Natural killer cell (primary cell): ENCODE results near the gene TMPRSS11D. TPM values are rescaled to one million over a fixed set of nuclear protein-coding genes. Genes with fewer than 3 reads are reported as not detected.

ENCODE experiments used
- ATAC-seq, 3 donors: fragments of 150-1000 bp in 2 of 3; fragments of 200-7000 bp in 1 of 3; cut with Tn5 transposase; 1 replicate in 1 of 3; 2 replicates in 2 of 3; pipeline ENCODE4 v1.10.0; 2021; ENCODE audit warnings: mild to moderate bottlenecking in 2 of 3, moderate library complexity in 2 of 3
- DNase-seq, 2 donors: peaks; one replicate each; pipeline versions ENCODE4 v3.0.0 to v3.0.0-alpha.2; 2013 to 2021; ENCODE audit warnings: mixed read lengths in 1 of 2
- H3K27ac ChIP-seq: one replicate; pipeline ENCODE4 v1.5.1; 2013; ENCODE audit warnings: mild to moderate bottlenecking, low read length
- H3K27me3 ChIP-seq: one replicate; pipeline ENCODE4 v1.6.1; 2013; ENCODE audit warnings: low read length; ENCODE audit not compliant: control insufficient read depth, insufficient read depth
- H3K36me3 ChIP-seq: one replicate; pipeline ENCODE4 v1.6.1; 2013; ENCODE audit warnings: low read length; ENCODE audit not compliant: control insufficient read depth, insufficient read depth
- H3K4me1 ChIP-seq: one replicate; pipeline ENCODE4 v1.6.1; 2013; ENCODE audit warnings: low read length; ENCODE audit not compliant: control insufficient read depth, insufficient read depth
- H3K4me3 ChIP-seq: one replicate; pipeline ENCODE4 v1.5.1; 2013; ENCODE audit warnings: low read length
- H3K9me3 ChIP-seq: one replicate; pipeline ENCODE4 v1.6.1; 2013; ENCODE audit warnings: low read length; ENCODE audit not compliant: control insufficient read depth, insufficient read depth
- H3K27ac Mint-ChIP-seq, 2 donors: one replicate each; pipeline ENCODE4 v1.8.0; 2022; ENCODE audit warnings: mild to moderate bottlenecking in 2 of 2, mixed read lengths in 2 of 2, moderate library complexity in 1 of 2
- H3K27me3 Mint-ChIP-seq, 2 donors: one replicate each; pipeline ENCODE4 v1.8.0; 2022; ENCODE audit warnings: low read depth in 2 of 2, mixed read lengths in 2 of 2
- H3K36me3 Mint-ChIP-seq: one replicate; pipeline ENCODE4 v1.8.0; 2022; ENCODE audit warnings: mixed read lengths
- H3K4me1 Mint-ChIP-seq, 2 donors: one replicate each; pipeline ENCODE4 v1.8.0; 2022; ENCODE audit warnings: mixed read lengths in 2 of 2
- H3K4me3 Mint-ChIP-seq: one replicate; pipeline ENCODE4 v1.8.0; 2022; ENCODE audit warnings: mild to moderate bottlenecking, moderate library complexity, mixed read lengths
- H3K9me3 Mint-ChIP-seq, 2 donors: one replicate each; pipeline ENCODE4 v1.8.0; 2022; ENCODE audit warnings: mixed read lengths in 2 of 2
- CTCF ChIP-seq: fragments of 200-600 bp; IDR thresholded peaks from one replicate; pipeline ENCODE4 v1.8.0; 2022; ENCODE audit warnings: antibody characterized with exemption
- WGBS: methylation state at CpG from one replicate; pipeline ENCODE4 v1.1.7; 2013; ENCODE audit warnings: missing lambda C conversion rate; ENCODE audit not compliant: insufficient coverage; 5-methylcytosine and 5-hydroxymethylcytosine counted together
- intact Hi-C: fragments of 100-400 bp; cut with micrococcal nuclease; formaldehyde crosslinking; loops from one replicate; pipeline ENCODE4 v1.14.2; 2022
- total RNA-seq, 4 donors: library from RNA; stranded (reverse); fragments of 120-200 nt in 1 of 4; gene quantifications; one replicate each; pipeline versions ENCODE4 v1.2.3 to v1.2.4, GENCODE V29; 2013 to 2022

TMPRSS11D gene
- total RNA-seq, 3 donors from 2014 or later (not counting 1 experiment from before 2014, with no cell fraction given), result not detected

- no peak overlapping the region for H3K27ac Mint-ChIP-seq
- ATAC-seq (no peak), DNase-seq (no peak)
- no peaks in the 10 kb centered on the region for H3K9me3 ChIP-seq
- no peak overlapping the region for H3K4me3 ChIP-seq
- no peak overlapping the region for H3K27ac ChIP-seq
- H3K4me3 Mint-ChIP-seq, result no peak overlapping the region
- H3K27me3 Mint-ChIP-seq, result peaks cover 18 to 20% of the 10 kb centered on the region in 2 donors
- H3K9me3 Mint-ChIP-seq, result peaks cover 0 to 2% of the 10 kb centered on the region in 2 donors
- no peaks in the 10 kb centered on the region for H3K4me1 Mint-ChIP-seq
- TF ChIP-seq CTCF, result no peak
- H3K36me3 ChIP-seq, result no peaks in the 10 kb centered on the region
- no peaks in the 10 kb centered on the region for H3K27me3 ChIP-seq
- intact Hi-C loops, result no loop called here
- no peaks in the 10 kb centered on the region for H3K4me1 ChIP-seq
- H3K36me3 Mint-ChIP-seq, result no peaks in the 10 kb centered on the region
- 92% methylated on average over 5 of the region's 6 CpGs for WGBS
Observed at GRCh38 chr4:67861513-67861912, 22.3 kb downstream of the TMPRSS11D start.

- 82% methylated on average over 2 of the region's 2 CpGs for WGBS
- Histone ChIP-seq H3K36me3 (no peaks in the 10 kb centered on the region), H3K4me1 (no peaks in the 10 kb centered on the region), H3K9me3 (no peaks in the 10 kb centered on the region), H3K4me3 (no peak overlapping the region), H3K27ac (no peak overlapping the region), H3K27me3 (no peaks in the 10 kb centered on the region)
- ATAC-seq (no peak), DNase-seq (no peak)
- no peak overlapping the region for H3K27ac Mint-ChIP-seq
- peaks cover 11 to 12% of the 10 kb centered on the region in 2 donors for H3K27me3 Mint-ChIP-seq
- H3K4me1 Mint-ChIP-seq, result no peaks in the 10 kb centered on the region
- no peak overlapping the region for H3K4me3 Mint-ChIP-seq
- intact Hi-C loops, result no loop called here
- no peak for TF ChIP-seq CTCF
- H3K9me3 Mint-ChIP-seq, result peaks cover 0 to 3% of the 10 kb centered on the region in 2 donors
- H3K36me3 Mint-ChIP-seq, result no peaks in the 10 kb centered on the region
Observed at GRCh38 chr4:67853336-67853735, 30.5 kb downstream of the TMPRSS11D start.

- no peaks in the 10 kb centered on the region for H3K36me3 ChIP-seq
- ATAC-seq (no peak), DNase-seq (no peak)
- TF ChIP-seq CTCF, result no peak
- Mint-ChIP-seq H3K9me3 (peaks cover 2 to 4% of the 10 kb centered on the region in 2 donors), H3K4me1 (no peaks in the 10 kb centered on the region), H3K4me3 (no peak overlapping the region), H3K36me3 (no peaks in the 10 kb centered on the region), H3K27ac (no peak overlapping the region), H3K27me3 (peaks cover 0 to 4% of the 10 kb centered on the region in 2 donors)
- H3K4me1 ChIP-seq, result no peaks in the 10 kb centered on the region
- H3K27ac ChIP-seq, result no peak overlapping the region
- H3K27me3 ChIP-seq, result peaks cover 2% of the 10 kb centered on the region
- WGBS, result 100% methylated on average over 1 of the region's 2 CpGs
- H3K9me3 ChIP-seq, result no peaks in the 10 kb centered on the region
- no peak overlapping the region for H3K4me3 ChIP-seq
- intact Hi-C loops, result no loop called here
Observed at GRCh38 chr4:67820903-67821302, 62.9 kb downstream of the TMPRSS11D start.

- peaks cover 34% of the 10 kb centered on the region for H3K36me3 Mint-ChIP-seq
- WGBS, result 80% methylated on average over 1 of the region's 1 CpG
Observed at GRCh38 chr4:67810011-67810410, 73.8 kb downstream of the TMPRSS11D start.

More at GRCh38 chr4:67810011-67810410, 73.8 kb downstream of the TMPRSS11D start:
- no peaks in the 10 kb centered on the region for H3K4me1 Mint-ChIP-seq
- H3K9me3 ChIP-seq, result peaks cover 2% of the 10 kb centered on the region
- TF ChIP-seq CTCF, result no peak
- H3K4me3 Mint-ChIP-seq, result no peak overlapping the region
- DNase-seq (no peak), ATAC-seq (no peak)
- no peak overlapping the region for H3K4me3 ChIP-seq
- no peaks in the 10 kb centered on the region for H3K4me1 ChIP-seq
- no peak overlapping the region for H3K27ac Mint-ChIP-seq
- intact Hi-C loops, result no loop called here
- no peaks in the 10 kb centered on the region for H3K27me3 ChIP-seq
- no peaks in the 10 kb centered on the region for H3K36me3 ChIP-seq
- no peak overlapping the region for H3K27ac ChIP-seq
- H3K27me3 Mint-ChIP-seq, result no peaks in the 10 kb centered on the region
- peaks cover 19 to 26% of the 10 kb centered on the region in 2 donors for H3K9me3 Mint-ChIP-seq
